GM13976 (cell line): ENCODE measurements around the gene EIF2S1.

Experiments used
- DNase-seq: peaks from one replicate; pipeline ENCODE4 v3.0.0; 2012; ENCODE audit warnings: low spot score
- CTCF ChIP-seq: IDR thresholded peaks from 2 replicates; pipeline ENCODE4 v1.5.1; 2012; ENCODE audit warnings: borderline replicate concordance, mild to moderate bottlenecking; ENCODE audit not compliant: insufficient read depth; ENCODE audit errors: extremely low read depth, missing control alignments, control extremely low read depth
- in situ Hi-C: fragments of 300-500 bp; cut with MboI; formaldehyde crosslinking; loops from one replicate; pipeline ENCODE4 v1.12.0; 2022; ENCODE audit warnings: low sequenced_read_pairs, mixed read lengths, inconsistent platforms; ENCODE audit not compliant: unreplicated experiment

The EIF2S1 gene

GRCh38 chr14:67372833-67373232 lies 12.7 kb downstream of the EIF2S1 start:
- in situ Hi-C loops, result no loop called here
- TF ChIP-seq CTCF, result no peak
- no peak for DNase-seq

- TF ChIP-seq CTCF, result no peak
- in situ Hi-C loops, result no loop called here
Measured at GRCh38 chr14:67373347-67373746, 13.2 kb downstream of the EIF2S1 start.

GRCh38 chr14:67377916-67378315 lies 17.8 kb downstream of the EIF2S1 start:
- no peak for TF ChIP-seq CTCF
- in situ Hi-C loops, result no loop called here
- DNase-seq, result peak; percentile 43

More at GRCh38 chr14:67373347-67373746, 13.2 kb downstream of the EIF2S1 start:
- peak; percentile 28 for DNase-seq

GRCh38 chr14:67385120-67385519 lies 25.0 kb downstream of the EIF2S1 start:
- no peak for DNase-seq
- in situ Hi-C loops, result no loop called here
- TF ChIP-seq CTCF, result no peak

GRCh38 chr14:67385618-67386017 lies 25.5 kb downstream of the EIF2S1 start:
- DNase-seq, result no peak
- TF ChIP-seq CTCF, result no peak
- in situ Hi-C loops, result no loop called here

- in situ Hi-C loops, result no loop called here
- DNase-seq, result no peak
- TF ChIP-seq CTCF, result no peak
Measured at GRCh38 chr14:67387195-67387594, 27.1 kb downstream of the EIF2S1 start.

- in situ Hi-C loops, result no loop called here
- TF ChIP-seq CTCF, result no peak
- no peak for DNase-seq
Measured at GRCh38 chr14:67389275-67389674, 29.1 kb downstream of the EIF2S1 start.
